CD4-positive, alpha-beta T cell treated with Interleukin-15 for 1 hour (primary cell): ENCODE measurements around the gene LVRN.
"Not testable (repeated sequence)": the region's sequence is repeated elsewhere in the genome, so short reads cannot be mapped to it uniquely, and the experiment has no call there.

Source experiments
- DNase-seq: peaks from one replicate; pipeline ENCODE4 v3.0.0-alpha.2; 2020

The LVRN gene, protein sequence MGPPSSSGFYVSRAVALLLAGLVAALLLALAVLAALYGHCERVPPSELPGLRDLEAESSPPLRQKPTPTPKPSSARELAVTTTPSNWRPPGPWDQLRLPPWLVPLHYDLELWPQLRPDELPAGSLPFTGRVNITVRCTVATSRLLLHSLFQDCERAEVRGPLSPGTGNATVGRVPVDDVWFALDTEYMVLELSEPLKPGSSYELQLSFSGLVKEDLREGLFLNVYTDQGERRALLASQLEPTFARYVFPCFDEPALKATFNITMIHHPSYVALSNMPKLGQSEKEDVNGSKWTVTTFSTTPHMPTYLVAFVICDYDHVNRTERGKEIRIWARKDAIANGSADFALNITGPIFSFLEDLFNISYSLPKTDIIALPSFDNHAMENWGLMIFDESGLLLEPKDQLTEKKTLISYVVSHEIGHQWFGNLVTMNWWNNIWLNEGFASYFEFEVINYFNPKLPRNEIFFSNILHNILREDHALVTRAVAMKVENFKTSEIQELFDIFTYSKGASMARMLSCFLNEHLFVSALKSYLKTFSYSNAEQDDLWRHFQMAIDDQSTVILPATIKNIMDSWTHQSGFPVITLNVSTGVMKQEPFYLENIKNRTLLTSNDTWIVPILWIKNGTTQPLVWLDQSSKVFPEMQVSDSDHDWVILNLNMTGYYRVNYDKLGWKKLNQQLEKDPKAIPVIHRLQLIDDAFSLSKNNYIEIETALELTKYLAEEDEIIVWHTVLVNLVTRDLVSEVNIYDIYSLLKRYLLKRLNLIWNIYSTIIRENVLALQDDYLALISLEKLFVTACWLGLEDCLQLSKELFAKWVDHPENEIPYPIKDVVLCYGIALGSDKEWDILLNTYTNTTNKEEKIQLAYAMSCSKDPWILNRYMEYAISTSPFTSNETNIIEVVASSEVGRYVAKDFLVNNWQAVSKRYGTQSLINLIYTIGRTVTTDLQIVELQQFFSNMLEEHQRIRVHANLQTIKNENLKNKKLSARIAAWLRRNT

DNA sequence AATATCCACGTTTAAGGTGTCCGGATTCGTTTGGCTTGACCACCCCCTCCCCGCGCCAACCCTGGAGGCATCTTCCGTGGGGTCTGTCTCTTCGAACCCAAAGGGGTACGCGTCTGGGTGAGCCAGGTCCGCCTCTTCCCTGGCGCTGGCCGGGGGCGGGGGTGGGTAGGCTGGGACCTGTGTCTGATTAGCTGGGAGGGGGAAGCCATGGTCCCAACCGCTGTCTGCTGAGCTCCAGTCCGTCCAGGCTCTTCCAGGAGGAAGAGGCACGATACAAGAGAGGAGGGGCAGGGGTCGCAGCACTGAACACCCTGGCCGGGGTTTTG, at the start of gene LVRN:
Gene LVRN (plus strand): TSS at position 237 of the 326 bp plus-strand sequence. CDS start 143 bp downstream, outside the sequence.
- DNase-seq, result no peak

GRCh38 chr5:115913623-115914400, 48.5 kb upstream of the LVRN start:
- not testable (repeated sequence) for DNase-seq

GRCh38 chr5:115920171-115920725, 42.0 kb upstream of the LVRN start:
- DNase-seq, result no peak

GRCh38 chr5:115928578-115929407, 33.5 kb upstream of the LVRN start:
- not testable (repeated sequence) for DNase-seq

- not testable (repeated sequence) for DNase-seq
Measured at GRCh38 chr5:115930171-115930570, 32.1 kb upstream of the LVRN start.

- DNase-seq, result no peak
Measured at GRCh38 chr5:115930630-115931337, 31.5 kb upstream of the LVRN start.

DNA sequence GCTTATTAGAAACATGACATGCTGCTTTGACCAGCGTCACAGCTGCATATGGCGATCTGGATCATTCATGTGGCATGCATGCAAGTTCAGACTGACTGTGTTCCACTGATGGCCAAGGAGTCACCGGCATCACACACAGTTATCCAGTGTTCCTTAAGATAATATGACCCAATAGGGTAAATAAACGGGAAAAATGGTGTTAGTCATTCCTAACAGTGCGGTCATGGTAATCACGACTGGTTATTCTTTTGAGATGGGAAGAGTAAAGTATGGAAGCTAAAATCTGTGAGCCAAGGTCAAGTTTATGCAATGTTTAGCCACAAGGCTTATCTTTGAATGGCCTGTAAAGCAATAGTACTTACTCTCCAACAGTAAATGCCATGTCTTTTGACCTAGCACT, 29.3 kb upstream of the LVRN start:
- no peak for DNase-seq

- DNase-seq, result no peak
Measured at GRCh38 chr5:115934388-115934974, 27.8 kb upstream of the LVRN start.

DNA sequence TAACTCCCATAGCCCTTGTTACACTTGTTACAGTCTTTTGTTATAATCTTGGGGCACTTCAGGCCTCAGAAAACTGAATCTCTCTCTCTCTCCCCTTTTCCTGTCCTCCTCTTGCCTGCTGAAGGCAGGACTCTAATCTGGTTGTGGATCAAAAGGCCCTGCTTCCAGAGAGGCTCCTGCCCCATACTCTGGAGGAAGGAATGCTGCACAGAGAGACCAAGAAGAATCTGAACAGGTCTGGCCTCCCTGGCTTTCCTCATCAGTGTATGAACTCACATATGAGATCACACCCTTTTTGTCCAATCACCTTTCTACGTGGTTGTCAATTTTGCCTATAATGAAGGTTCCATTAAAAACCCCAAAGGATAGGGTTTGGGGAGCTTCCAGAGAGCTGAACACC, 26.2 kb upstream of the LVRN start:
- no peak for DNase-seq

- DNase-seq, result no peak
Measured at GRCh38 chr5:115939059-115939458, 23.2 kb upstream of the LVRN start.

- no peak for DNase-seq
Measured at GRCh38 chr5:115940080-115940810, 22.0 kb upstream of the LVRN start.

DNA sequence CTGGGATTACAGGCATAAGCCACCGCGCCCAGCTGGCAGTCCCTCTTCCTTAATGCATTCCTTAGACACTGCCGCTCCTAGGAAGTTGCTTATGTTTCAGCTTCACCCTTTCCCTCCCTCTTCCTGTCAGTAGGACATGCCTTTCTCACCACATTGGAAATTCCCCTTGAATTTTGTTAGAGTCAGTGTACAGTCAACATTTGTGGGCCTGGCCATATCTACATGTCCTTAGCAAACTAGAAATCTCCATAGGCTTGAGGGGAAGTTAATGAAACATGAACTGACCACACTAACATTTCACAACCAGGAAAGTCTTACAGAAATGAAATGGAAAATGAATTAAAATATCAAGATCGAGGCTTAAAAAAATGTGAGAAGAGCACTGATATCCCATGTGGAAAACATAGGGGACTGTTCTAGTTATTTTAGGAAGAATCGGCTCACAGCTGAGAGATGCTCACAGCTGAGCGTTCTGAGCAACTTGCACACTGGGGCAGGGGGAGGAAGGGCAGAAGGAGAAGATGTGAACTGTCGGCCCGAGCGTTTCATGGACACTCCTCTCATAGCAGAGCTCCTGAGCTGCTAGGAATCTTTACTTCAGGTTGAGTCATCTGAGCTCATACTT, 21.1 kb upstream of the LVRN start:
- DNase-seq, result no peak

- DNase-seq, result no peak
Measured at GRCh38 chr5:115944501-115944900, 17.8 kb upstream of the LVRN start.

- no peak for DNase-seq
Measured at GRCh38 chr5:115946655-115947054, 15.6 kb upstream of the LVRN start.

DNA sequence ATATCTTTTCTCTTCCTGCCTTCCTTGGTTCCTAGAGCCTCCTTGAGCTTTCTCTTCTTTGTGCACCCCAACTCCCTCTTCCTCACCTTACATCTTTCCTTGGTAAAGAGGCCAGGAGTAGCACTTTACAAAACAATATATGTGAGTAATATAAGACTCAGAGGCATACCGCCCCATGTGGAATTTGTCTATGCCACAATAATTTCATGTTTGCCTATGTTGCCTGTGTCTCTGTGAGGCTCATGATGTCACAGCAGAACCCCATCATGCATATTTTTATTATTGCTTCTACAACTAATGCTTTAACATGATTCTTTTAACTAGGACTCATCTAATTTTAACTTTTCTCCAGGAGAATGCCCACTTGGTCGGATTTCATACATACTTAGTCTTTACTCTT, 15.0 kb upstream of the LVRN start:
- DNase-seq, result no peak

- no peak for DNase-seq
Measured at GRCh38 chr5:115948091-115948534, 14.2 kb upstream of the LVRN start.

GRCh38 chr5:115949096-115949495, 13.2 kb upstream of the LVRN start:
- DNase-seq, result no peak

DNA sequence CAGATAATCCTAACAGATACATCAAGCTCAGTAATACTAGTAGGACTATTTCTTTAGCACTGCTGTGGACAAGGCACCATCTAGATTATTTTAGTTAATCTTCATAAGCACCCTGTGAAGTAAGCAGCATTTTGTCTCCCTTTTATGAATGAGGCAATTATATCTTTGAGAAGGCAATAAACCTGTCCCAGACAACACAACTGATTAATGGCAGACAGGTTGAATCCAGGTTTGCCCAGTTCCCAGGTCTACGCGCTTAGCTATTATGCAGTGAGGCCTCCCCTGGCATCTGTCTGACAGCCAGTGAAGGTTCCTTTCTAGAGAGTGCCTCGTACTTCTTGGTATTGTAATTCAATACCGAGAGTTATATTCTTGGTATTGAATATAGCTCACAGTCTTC, 9.7 kb upstream of the LVRN start:
- no peak for DNase-seq

DNA sequence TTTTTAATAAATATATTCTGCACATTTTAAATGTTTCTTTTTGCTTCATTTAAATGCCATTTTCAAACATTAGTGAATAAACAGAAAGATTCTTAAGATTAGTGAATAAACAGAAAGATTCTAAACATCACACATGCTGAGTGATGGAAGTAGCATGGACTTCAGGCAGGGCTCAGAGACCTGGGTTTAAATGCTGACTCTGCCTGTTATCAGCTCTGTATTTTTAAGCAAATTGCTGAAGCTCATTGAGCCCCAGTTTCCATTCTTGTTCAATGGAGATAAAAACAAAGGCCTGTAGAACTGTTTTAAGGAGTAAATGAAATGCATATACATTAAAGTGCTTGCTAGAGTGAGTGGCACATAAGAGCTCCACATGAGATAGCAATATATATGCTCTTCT, 8.1 kb upstream of the LVRN start:
- no peak for DNase-seq
